GM21619 (cell line): ENCODE data around the gene RASA3.

ENCODE experiments used
- ATAC-seq: cut with Tn5 transposase; IDR thresholded peaks from one replicate; pipeline ENCODE4 v1.9.1; 2021; ENCODE audit not compliant: unreplicated experiment

RASA3 gene

DNA sequence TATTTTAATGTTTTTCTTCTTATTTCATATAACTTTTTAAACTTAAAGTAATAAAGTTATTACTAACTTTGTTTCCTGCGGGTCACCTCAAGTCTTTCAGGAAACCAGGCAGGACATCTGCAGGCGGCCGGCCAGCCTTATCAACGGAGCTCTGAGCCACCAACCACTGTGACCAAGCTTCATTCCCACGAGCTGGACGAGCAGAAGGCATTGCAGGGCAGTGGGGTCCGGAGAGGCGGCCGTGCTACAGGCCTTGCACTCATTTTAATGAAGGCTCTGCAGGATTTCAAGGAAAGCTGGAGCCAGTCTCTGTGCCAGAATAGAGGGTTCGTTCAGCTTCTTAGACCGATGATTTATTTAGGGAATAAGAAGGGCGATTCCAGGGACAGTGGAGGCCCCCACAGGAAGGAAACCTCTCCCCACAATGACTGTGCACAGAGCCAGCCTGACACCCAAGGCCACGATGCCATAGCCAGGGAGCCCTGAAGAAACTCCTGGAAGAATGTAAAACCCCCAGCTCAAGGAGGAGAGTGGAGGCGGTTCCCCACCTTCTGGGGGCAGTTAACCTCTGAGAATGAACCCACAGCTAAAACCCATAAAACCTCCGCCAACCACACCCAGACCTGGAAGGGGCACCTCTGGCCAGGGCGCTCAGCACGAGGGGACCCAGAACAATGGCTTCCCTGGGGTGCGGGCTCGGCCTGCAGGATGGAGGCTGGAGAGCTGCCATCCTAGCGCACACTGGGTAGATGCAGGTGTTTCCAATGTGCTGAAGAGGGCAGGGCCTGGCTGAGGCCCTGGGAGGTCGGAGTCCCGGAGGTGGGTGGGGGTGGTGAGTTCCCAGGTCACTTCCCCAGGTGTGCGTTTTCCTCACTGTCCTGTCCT is 75.0 kb downstream of the RASA3 start:
- ATAC-seq = no peak

- ATAC-seq = no peak
Measured at GRCh38 chr13:114056205-114057013, 76.0 kb downstream of the RASA3 start.

- no peak for ATAC-seq
Measured at GRCh38 chr13:114055766-114056165, 76.7 kb downstream of the RASA3 start.

GRCh38 chr13:114054830-114055439 is 77.5 kb downstream of the RASA3 start:
- ATAC-seq = no peak

- ATAC-seq = no peak
Measured at GRCh38 chr13:114054264-114054663, 78.2 kb downstream of the RASA3 start.

GRCh38 chr13:114053026-114053425 is 79.4 kb downstream of the RASA3 start:
- ATAC-seq = no peak

DNA sequence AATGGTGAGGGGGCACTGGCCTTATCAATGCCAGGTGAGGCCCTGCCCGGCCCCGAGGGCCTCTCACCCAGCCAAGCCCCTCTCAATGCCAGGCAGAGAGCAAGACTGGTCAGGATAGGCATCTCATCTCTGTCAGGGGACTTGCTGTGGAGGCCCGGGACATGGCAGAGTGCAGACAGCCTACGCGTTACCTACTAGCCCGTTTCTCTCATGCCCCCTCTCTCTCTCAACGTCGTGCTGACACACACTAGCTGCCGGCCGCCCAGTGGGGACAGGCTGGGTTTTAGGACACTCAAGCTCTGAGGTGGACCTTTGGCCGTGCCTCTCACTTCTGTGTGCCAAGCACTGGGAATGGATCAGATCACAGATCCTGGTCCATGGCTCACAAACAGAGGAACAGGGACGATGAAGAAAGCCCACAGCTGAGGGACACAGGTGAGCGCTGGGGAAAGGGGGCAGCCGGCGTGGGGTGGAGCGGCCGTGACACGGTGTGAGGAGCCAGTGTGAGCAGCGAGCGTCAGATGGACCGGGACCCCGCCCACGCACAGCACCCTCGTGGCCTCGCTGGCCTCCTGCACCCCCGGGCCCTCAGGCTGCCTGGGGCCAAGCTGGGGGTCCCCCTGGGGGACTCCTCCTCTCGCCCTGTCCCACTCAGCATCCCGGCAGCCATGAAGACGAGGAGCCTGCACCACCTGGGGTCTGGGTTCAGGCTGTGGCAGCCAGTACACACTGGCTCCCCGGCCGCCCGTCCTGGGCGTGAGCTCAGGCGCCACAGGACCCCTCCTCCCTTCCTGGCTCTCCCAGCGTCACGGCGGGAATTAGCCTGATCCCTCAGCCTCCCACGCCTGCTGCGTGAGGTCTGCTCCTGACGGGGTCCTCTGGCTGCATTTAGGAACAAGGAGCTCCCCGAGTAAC is 81.6 kb downstream of the RASA3 start:
- ATAC-seq = no peak

DNA sequence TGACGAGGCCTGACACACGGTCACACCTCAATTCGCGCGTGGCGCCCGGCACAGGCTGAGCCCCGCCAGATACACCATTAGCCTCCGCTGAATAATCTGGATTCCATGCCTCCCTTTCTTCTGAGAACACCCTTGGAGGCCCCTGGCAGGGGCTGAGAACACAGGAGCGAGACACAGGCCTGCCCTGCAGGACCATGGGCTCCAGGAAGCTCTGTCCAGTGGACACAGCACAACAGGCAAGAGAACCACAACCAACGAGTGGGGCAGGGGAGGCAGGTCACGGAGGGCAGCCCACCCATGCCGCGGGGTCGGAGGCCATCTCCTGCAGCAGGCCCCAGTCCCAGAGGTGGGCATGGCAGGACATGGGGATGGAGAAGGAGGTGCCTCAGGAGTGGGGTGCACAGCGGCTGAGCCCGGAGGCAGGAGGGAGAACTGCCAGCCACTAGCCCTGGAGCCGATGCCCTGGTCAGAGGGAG is 82.8 kb downstream of the RASA3 start:
- no peak for ATAC-seq

- peak; percentile 50 for ATAC-seq
Measured at GRCh38 chr13:114049026-114049425, 83.4 kb downstream of the RASA3 start.

DNA sequence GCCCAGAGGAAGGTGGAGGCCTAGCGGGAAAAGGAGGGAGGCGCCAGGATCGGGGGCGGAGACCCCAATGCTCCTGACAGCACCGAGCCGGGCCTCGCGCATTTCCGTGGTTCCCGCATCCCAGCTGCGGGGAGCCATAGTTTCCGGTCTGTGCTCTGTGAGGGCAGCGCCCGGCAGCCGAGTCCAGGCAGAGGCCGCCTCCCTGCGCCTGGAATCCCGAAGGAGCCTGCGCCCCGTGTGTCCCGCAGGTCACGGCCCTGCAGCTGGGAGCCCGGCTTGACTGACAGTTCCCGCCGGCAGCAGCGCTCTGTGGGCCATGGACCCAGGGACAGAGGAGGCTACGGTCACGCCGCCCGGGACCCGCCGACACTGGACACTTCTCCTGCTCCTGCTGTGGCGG is 84.0 kb downstream of the RASA3 start:
- no peak for ATAC-seq

DNA sequence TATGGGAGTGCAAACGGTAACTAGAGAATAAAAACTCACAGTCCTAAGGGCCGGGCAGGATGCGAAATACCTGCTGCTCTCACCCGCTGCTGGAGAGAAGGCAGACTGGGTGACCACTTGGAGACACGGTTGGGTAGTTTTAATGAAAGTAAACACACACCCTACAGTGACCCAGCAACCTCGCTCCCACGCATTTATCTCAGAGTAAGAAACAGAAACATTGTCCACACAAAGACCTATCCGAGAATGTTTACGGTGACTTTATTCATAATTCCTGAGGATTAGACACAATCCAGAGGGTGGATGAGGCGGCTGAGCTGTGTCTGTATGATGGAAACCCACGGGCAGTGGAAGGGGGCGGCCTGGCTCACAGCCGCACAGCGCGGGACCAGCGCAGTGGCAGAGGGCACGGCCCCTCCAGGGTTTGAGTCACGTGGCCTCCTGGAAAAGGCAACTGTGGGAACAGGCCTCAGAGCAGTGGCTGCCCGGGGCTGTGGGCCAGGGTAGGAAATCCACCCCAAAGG is 85.0 kb downstream of the RASA3 start:
- peak; percentile 72 for ATAC-seq

GRCh38 chr13:114046431-114046975 is 85.9 kb downstream of the RASA3 start:
- ATAC-seq = no peak

- no peak for ATAC-seq
Measured at GRCh38 chr13:114045113-114045735, 87.2 kb downstream of the RASA3 start.

DNA sequence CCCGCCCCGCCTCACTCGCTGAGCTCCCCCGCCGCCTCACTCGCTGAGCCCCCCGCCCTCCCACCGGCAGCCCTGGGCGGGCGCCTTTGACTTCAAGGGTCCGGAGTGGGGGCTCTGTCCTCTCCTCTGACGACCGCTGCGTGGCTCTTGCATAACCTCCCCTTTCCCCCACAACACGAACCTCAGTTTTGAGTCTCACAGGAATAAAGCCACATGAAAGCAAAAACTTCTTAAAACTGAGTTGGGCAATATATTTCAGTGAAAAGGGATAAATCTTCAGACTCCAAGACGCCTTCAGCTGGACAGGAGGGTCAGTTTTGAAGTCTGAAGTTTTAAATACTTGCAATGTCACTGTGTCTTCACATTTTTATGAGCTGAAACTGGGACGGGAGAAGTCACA is 87.9 kb downstream of the RASA3 start:
- no peak for ATAC-seq

DNA sequence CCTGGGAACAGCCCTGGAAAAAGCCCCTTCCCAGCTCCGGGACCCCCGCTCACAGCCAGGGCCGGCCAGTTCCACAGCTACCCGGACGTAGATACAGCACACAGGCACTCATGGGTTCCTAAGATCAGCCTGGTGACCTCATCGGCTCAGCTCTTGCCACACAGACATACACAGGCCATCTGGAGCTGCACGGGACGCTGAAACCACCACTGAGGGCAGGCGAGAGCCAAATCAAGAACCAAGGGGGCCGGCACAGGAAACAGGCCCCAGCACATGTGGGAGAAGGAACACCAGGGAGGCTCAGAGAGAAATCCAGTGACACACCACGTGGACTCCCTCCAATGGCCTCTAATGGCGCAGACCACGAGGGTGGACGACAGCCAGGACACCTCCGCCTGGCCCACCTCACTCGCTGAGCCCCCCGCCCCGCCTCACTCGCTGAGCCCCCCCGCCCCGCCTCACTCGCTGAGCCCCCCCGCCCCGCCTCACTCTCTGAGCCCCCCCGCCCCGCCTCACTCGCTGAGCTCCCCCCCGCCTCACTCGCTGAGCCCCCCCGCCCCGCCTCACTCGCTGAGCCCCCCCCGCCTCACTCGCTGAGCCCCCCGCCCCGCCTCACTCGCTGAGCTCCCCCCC is 88.9 kb downstream of the RASA3 start:
- ATAC-seq = no peak

DNA sequence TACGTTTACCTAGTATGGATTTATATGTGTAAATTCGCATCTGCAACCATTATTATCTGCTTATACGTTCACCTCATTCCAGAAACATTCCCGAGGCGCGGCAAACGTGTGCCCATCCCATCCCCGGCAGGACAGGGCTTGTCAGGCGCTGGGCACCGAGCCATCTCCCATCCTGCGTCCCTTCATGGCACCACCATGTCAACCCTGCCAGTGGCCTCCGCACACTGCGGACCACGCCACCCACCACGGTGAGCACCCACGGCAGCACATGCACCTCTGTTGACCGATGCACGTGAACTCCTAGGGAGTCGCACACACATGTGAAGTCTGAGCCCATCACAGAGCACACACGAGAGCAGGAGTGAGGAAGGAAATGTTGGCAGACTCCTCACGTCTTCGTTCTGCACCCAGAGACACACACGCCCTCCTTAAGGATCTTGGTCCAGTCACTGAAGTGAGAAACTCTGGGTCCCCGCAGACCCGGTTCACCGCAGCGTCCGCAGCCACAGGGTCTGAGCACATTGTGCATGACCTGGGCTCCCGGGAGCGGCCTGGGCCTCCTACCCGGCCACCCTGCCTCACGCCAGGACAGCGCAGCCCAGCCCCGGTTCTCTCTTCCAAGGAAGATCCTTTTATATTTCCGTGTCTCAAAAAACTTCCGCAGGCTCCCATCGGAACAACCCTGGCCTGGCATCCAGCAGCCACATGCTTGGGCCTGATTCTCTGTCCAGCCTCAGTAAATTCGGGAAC is 90.2 kb downstream of the RASA3 start:
- ATAC-seq = no peak

DNA sequence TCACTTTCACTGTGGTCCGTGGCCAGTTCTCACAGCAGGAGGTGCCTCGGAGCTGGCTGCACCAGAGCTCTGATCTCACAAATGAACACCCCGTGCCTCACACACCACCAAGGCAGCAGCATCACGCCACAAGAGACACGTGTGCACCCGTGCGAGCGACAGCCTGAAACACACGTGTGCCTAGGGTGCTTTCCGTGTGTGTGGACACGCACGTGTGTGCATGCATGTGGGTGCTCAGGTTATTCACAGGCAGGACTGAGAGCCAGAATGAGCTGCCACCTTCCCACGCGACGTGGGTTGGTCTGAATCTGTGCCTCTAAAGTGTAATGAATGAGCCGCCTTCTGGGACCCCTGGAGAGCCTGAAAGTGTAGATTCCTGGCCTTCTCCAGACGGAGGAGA is 90.9 kb downstream of the RASA3 start:
- ATAC-seq = no peak

GRCh38 chr13:114039471-114040141 is 92.8 kb downstream of the RASA3 start:
- ATAC-seq = no peak
